DMS114 treated with DMSO at 0.1 percent for 48 hours (cell line): ENCODE data around the gene DOK3.

Experiments
- DNase-seq: peaks from one replicate; lab custom pipeline; 2025; ENCODE audit not compliant: unreplicated experiment; lab: John Stamatoyannopoulos, UW

DOK3 gene

GRCh38 chr5:177468685-177469628 lies 40.7 kb downstream of the DOK3 start:
- DNase-seq: no peak

GRCh38 chr5:177468329-177468684 lies 41.3 kb downstream of the DOK3 start:
- no peak for DNase-seq

GRCh38 chr5:177467436-177467835 lies 42.2 kb downstream of the DOK3 start:
- no peak for DNase-seq

GRCh38 chr5:177466861-177467260 lies 42.8 kb downstream of the DOK3 start:
- no peak for DNase-seq

- DNase-seq: no peak
Observed at GRCh38 chr5:177465044-177465443, 44.6 kb downstream of the DOK3 start.

- DNase-seq: no peak
Observed at GRCh38 chr5:177462021-177462670, 47.5 kb downstream of the DOK3 start.

GRCh38 chr5:177459819-177460628 lies 49.6 kb downstream of the DOK3 start:
- DNase-seq: no peak

- DNase-seq: no peak
Observed at GRCh38 chr5:177459357-177459756, 50.3 kb downstream of the DOK3 start.

- DNase-seq: no peak
Observed at GRCh38 chr5:177458912-177459350, 50.7 kb downstream of the DOK3 start.

- no peak for DNase-seq
Observed at GRCh38 chr5:177457852-177458681, 51.6 kb downstream of the DOK3 start.

GRCh38 chr5:177456976-177457851 lies 52.4 kb downstream of the DOK3 start:
- DNase-seq: peak; percentile 95

- no peak for DNase-seq
Observed at GRCh38 chr5:177456591-177456964, 53.0 kb downstream of the DOK3 start.

GRCh38 chr5:177455661-177456590 lies 53.7 kb downstream of the DOK3 start:
- DNase-seq: peak; percentile 84

GRCh38 chr5:177455036-177455660 lies 54.5 kb downstream of the DOK3 start:
- DNase-seq: peak; percentile 62

- peak; percentile 76 for DNase-seq
Observed at GRCh38 chr5:177454397-177455035, 55.1 kb downstream of the DOK3 start.

- DNase-seq: no peak
Observed at GRCh38 chr5:177453852-177454396, 55.7 kb downstream of the DOK3 start.
